GM18508 (cell line): Measurements from ENCODE around the gene CCDC80.

Experiments used
- ATAC-seq: cut with Tn5 transposase; IDR thresholded peaks from one replicate; pipeline ENCODE4 v1.9.1; 2021; ENCODE audit warnings: moderate number of reproducible peaks; ENCODE audit not compliant: insufficient read depth, unreplicated experiment

Gene CCDC80

GRCh38 chr3:112555535-112556170 lies 85.3 kb downstream of the CCDC80 start:
- ATAC-seq: no peak

GRCh38 chr3:112550859-112551258 lies 90.1 kb downstream of the CCDC80 start:
- ATAC-seq: no peak
